ENCODE measurements around the gene ADAMTSL3.

DNA sequence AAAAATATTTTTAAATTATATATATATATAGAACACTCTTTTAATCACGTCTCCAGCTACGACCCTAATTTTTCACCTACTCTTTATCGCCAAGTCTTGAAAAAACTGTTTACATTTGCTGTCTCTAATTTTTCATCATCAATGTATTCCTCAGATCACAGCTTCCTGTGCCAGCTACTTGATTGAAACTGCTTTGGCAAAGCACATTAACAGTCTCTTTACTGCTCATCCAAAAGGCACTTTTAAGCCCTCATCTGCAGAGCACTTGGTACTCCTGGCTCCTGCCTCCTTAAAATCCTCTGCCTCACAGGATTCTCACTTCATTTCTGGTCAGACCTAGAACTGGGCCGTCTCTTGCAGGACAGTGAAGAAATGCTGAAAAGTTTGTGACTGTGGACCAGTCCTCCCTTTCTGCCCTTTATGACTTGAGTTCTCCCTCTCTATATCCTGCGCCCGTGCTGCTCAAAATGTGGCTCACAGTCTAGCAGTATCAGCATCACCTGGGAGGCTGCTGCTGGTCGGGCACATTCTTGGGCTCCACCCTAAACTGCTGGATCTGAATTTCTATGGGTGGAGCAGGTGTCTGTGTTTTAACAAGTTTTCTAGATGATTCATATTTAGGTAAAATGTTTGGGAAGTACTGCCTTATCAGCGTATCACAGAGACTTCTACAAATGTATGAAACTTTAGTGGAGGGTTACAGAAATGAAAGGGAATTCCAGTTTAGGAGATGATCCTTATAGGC, 196.8 kb downstream of the ADAMTSL3 start:
- TF ChIP-seq BHLHE40 (IDR thresholded peaks at IDR 0.05; ENCODE audit: borderline replicate concordance): no peak
- TF ChIP-seq FOXM1 (IDR thresholded peaks at IDR 0.05; ENCODE audit: borderline replicate concordance): no peak
- no peak for TF ChIP-seq FOXK2 (IDR thresholded peaks at IDR 0.05)
- TF ChIP-seq ELF4 (IDR thresholded peaks at IDR 0.05): no peak
- no peak for TF ChIP-seq SUZ12 (IDR thresholded peaks at IDR 0.05)
- TF ChIP-seq ARNT (IDR thresholded peaks at IDR 0.05): no peak
- no peak for TF ChIP-seq FOXA1 (IDR thresholded peaks at IDR 0.05)
- no peak for TF ChIP-seq HDGF (IDR thresholded peaks at IDR 0.05; ENCODE audit: borderline replicate concordance)
- no peak for TF ChIP-seq NFRKB (IDR thresholded peaks at IDR 0.05)
- TF ChIP-seq LEF1 (IDR thresholded peaks at IDR 0.05; ENCODE audit: borderline replicate concordance): no peak
- no peak for TF ChIP-seq SP1 (IDR thresholded peaks at IDR 0.05)
- no peak for TF ChIP-seq TARDBP (IDR thresholded peaks at IDR 0.05)
- TF ChIP-seq L3MBTL2 (conservative IDR thresholded peaks at IDR 0.05): no peak

All from HEK293T (cell line).